BE2C (cell line): Measurements from ENCODE around the gene LDB2.
"Not testable (repeated sequence)": the region's sequence is repeated elsewhere in the genome, so short reads cannot be mapped to it uniquely, and the experiment has no call there.

Experiments
- DNase-seq: peaks from one replicate; pipeline ENCODE4 v3.0.0-alpha.2; 2020
- H3K27me3 ChIP-seq: fragments of 250-450 bp; sonication (Bioruptor Pico); 2 replicates; pipeline ENCODE4 v1.5.1; 2020; ENCODE audit warnings: mild to moderate bottlenecking
- H3K36me3 ChIP-seq: fragments of 250-450 bp; sonication (Bioruptor Pico); 2 replicates; pipeline ENCODE4 v1.5.1; 2020; ENCODE audit warnings: mild to moderate bottlenecking
- H3K4me1 ChIP-seq: fragments of 250-450 bp; sonication (Bioruptor Pico); 2 replicates; pipeline ENCODE4 v1.5.1; 2020
- H3K4me3 ChIP-seq: 2 replicates; pipeline ENCODE4 v1.5.1; 2011; ENCODE audit warnings: low read depth, low read length
- H3K9me3 ChIP-seq: fragments of 250-450 bp; sonication (Bioruptor Pico); 2 replicates; pipeline ENCODE4 v1.5.1; 2020
- CTCF ChIP-seq: IDR thresholded peaks from 2 replicates; pipeline ENCODE4 v1.5.1; 2012; ENCODE audit warnings: mild to moderate bottlenecking, low read depth, low read length

Gene LDB2

GRCh38 chr4:16646459-16646858, 252.0 kb downstream of the LDB2 start:
- TF ChIP-seq CTCF = no peak
- Histone ChIP-seq H3K36me3 (no peaks in the 10 kb centered on the region), H3K4me1 (peaks cover 9% of the 10 kb centered on the region), H3K9me3 (no peaks in the 10 kb centered on the region), H3K4me3 (no peak overlapping the region), H3K27me3 (no peaks in the 10 kb centered on the region)
- no peak for DNase-seq

GRCh38 chr4:16643893-16644292, 254.6 kb downstream of the LDB2 start:
- TF ChIP-seq CTCF = no peak
- H3K4me3 ChIP-seq = no peak overlapping the region

GRCh38 chr4:16642897-16643296, 255.5 kb downstream of the LDB2 start:
- peaks cover 18% of the 10 kb centered on the region for H3K4me1 ChIP-seq
- TF ChIP-seq CTCF = peak; percentile 48
- no peak for DNase-seq
- H3K27me3 ChIP-seq = no peaks in the 10 kb centered on the region
- no peaks in the 10 kb centered on the region for H3K9me3 ChIP-seq
- H3K36me3 ChIP-seq = no peaks in the 10 kb centered on the region
- no peak overlapping the region for H3K4me3 ChIP-seq

More at GRCh38 chr4:16643893-16644292, 254.6 kb downstream of the LDB2 start:
- DNase-seq = no peak
- Histone ChIP-seq H3K9me3 (no peaks in the 10 kb centered on the region), H3K27me3 (no peaks in the 10 kb centered on the region), H3K4me1 (peaks cover 18% of the 10 kb centered on the region), H3K36me3 (no peaks in the 10 kb centered on the region)

- H3K36me3 ChIP-seq = no peaks in the 10 kb centered on the region
- no peak overlapping the region for H3K4me3 ChIP-seq
- DNase-seq = no peak
- H3K27me3 ChIP-seq = no peaks in the 10 kb centered on the region
- peaks cover 18% of the 10 kb centered on the region for H3K4me1 ChIP-seq
- H3K9me3 ChIP-seq = no peaks in the 10 kb centered on the region
- TF ChIP-seq CTCF = no peak
Observed at GRCh38 chr4:16641971-16642370, 256.5 kb downstream of the LDB2 start.

GRCh38 chr4:16636912-16637630, 261.4 kb downstream of the LDB2 start:
- H3K36me3 ChIP-seq = no peaks in the 10 kb centered on the region
- H3K4me3 ChIP-seq = no peak overlapping the region
- H3K9me3 ChIP-seq = no peaks in the 10 kb centered on the region
- no peak for TF ChIP-seq CTCF
- no peak for DNase-seq
- no peaks in the 10 kb centered on the region for H3K27me3 ChIP-seq
- H3K4me1 ChIP-seq = peaks cover 9% of the 10 kb centered on the region

GRCh38 chr4:16636304-16636703, 262.1 kb downstream of the LDB2 start:
- no peak overlapping the region for H3K4me3 ChIP-seq
- TF ChIP-seq CTCF = no peak
- no peaks in the 10 kb centered on the region for H3K27me3 ChIP-seq
- H3K9me3 ChIP-seq = no peaks in the 10 kb centered on the region
- DNase-seq = no peak
- H3K4me1 ChIP-seq = peaks cover 9% of the 10 kb centered on the region
- H3K36me3 ChIP-seq = no peaks in the 10 kb centered on the region

- H3K4me3 ChIP-seq, H3K9me3 ChIP-seq, H3K4me1 ChIP-seq, H3K36me3 ChIP-seq, H3K27me3 ChIP-seq, DNase-seq: not testable (repeated sequence)
Observed at GRCh38 chr4:16629274-16629673, 269.2 kb downstream of the LDB2 start.

GRCh38 chr4:16628835-16629234, 269.6 kb downstream of the LDB2 start:
- not testable (repeated sequence) for H3K4me3 ChIP-seq, H3K4me1 ChIP-seq, H3K9me3 ChIP-seq, DNase-seq, H3K36me3 ChIP-seq, H3K27me3 ChIP-seq
